ENCODE results near the gene SMCHD1.
"Not testable (repeated sequence)": the region's sequence is repeated elsewhere in the genome, so short reads cannot be mapped to it uniquely, and the experiment has no call there.

SMCHD1 gene

GRCh38 chr18:2716394-2717326 lies 61.1 kb downstream of the SMCHD1 start:
- no peak for DNase-seq (ENCODE audit: low spot score)

- no peak for DNase-seq (ENCODE audit: low spot score)
These were observed 61.9 kb downstream of the SMCHD1 start for GRCh38 chr18:2717407-2717806.

DNA sequence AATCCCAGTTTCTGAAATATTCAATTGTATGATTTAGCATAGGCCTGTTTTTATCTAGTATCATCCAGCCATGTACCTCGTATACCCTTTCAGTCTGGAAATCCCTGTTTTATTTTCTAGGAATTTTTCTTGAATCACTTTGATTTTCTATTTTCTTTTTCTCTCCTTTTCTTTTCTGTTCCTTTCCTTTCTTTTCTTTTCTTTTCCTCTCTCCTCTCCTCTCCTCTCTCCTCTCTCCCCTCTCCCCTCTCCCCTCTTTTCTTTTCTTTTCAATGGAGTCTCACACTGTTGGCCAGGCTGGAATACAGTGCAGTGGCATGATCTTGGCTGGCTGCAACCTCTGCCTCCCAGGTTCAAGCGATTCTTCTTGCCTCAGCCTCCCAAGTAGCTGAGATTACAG lies 63.5 kb downstream of the SMCHD1 start:
- DNase-seq (ENCODE audit: low spot score): no peak

GRCh38 chr18:2723207-2723606 lies 67.7 kb downstream of the SMCHD1 start:
- no peak for DNase-seq (ENCODE audit: low spot score)

- no peak for DNase-seq (ENCODE audit: low spot score)
These were observed 74.2 kb downstream of the SMCHD1 start for GRCh38 chr18:2729757-2730156.

GRCh38 chr18:2736823-2737222 lies 81.3 kb downstream of the SMCHD1 start:
- no peak for DNase-seq (ENCODE audit: low spot score)

GRCh38 chr18:2740082-2740481 lies 84.6 kb downstream of the SMCHD1 start:
- not testable (repeated sequence) for DNase-seq (ENCODE audit: low spot score)

GRCh38 chr18:2746274-2746673 lies 90.7 kb downstream of the SMCHD1 start:
- no peak for DNase-seq (ENCODE audit: low spot score)

DNA sequence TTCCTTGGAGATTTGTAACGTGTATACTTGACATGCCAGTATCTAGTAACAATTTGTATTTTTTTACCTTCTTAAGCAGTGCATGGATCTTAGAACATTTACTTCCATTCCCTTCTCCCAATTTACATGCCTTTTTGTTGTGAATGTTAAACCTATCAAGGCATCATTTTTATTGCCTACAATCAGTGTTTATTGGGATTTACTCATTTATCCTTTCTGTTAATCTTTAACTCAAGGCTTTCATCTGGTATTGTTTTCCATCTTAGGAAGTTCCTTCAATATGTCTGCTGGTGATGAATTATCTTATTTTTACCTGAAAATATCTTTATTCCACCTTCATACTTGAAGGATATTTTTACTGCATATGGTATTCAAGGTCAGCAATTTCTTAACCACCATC lies 102.8 kb downstream of the SMCHD1 start:
- peak; percentile 50 for DNase-seq (ENCODE audit: low spot score)

- no peak for DNase-seq (ENCODE audit: low spot score)
These were observed 119.1 kb downstream of the SMCHD1 start for GRCh38 chr18:2774669-2775068.

DNA sequence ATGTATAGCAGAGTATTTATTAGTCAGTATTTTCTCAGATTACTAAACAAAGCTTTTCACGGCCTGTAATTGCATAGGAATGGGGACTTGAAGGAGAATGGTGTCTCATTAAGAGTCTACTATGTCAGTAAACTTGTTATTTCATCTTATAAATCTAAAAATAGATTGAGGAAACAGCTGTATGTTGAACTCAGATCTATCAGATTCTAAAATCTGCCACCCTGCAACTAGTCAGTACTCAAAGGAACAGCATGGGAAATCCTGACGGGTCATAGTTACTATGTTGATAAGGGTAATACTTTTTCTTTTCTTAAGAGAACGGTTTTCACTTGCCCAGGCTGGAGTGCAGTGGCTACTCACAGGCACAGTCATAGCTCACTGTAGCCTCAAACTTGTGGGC lies 121.1 kb downstream of the SMCHD1 start:
- DNase-seq (ENCODE audit: low spot score): no peak

DNA sequence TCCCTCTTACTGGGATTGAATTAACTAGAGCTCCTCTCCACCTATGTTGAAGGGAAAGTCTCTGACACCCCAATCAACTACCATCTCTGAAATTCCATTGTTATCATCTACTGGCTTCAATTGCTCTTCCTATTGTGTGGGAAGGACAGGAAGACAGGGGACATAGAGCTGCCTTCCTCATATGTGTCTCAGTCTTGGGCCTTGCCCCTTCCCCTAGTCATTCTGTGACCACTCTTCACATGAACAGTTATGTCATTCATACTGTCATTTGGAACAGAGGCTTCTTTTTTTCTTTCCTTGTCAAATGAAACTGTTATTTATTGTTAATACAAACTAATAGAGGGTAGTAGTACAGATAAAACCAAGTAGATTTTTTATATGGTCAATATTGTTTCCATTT lies 121.7 kb downstream of the SMCHD1 start:
- no peak for DNase-seq (ENCODE audit: low spot score)

GRCh38 chr18:2780750-2781149 lies 125.2 kb downstream of the SMCHD1 start:
- DNase-seq (ENCODE audit: low spot score): no peak

DNA sequence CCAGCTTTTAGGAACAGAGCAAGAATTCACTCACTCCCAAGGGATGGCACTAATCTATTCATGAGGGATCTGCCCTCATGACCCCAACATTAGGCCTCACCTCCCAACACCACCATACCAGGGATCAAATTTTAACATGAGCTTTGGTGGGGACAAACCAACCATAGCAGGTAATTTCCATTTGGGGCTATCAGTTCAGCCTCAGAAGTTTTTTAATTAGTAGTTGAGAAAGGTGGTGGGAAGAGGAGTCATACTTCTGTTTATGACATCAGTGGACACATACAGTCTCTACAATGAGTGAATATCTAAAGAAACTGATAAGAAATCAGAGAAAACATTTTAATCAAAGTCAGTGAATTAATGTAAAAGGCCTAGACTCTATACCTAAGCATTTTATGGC lies 131.7 kb downstream of the SMCHD1 start:
- DNase-seq (ENCODE audit: low spot score): no peak

- no peak for DNase-seq (ENCODE audit: low spot score)
These were observed 136.9 kb downstream of the SMCHD1 start for GRCh38 chr18:2792395-2792794.

- DNase-seq (ENCODE audit: low spot score): no peak
These were observed 138.6 kb downstream of the SMCHD1 start for GRCh38 chr18:2794159-2794558.

- DNase-seq (ENCODE audit: low spot score): no peak
These were observed 142.4 kb downstream of the SMCHD1 start for GRCh38 chr18:2797951-2798350.

DNA sequence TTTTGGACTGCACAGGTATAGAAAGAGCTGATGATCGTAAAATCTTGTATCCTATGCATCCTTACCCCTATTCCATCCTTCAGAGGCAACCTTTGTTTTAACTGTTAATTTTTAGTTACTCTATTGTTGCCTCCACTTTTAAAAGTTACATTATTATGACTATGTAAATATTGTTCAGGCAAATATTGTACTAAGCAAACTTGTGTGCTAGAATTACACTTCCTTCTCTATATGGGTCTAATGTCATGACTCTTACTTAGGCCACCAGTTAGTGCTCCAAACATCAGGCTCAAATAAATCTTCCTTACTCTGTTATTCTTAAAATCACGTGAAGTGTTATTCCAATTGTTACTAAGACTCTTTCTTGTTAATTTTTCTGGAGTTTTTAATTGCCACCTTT lies 143.8 kb downstream of the SMCHD1 start:
- no peak for DNase-seq (ENCODE audit: low spot score)

- DNase-seq (ENCODE audit: low spot score): no peak
These were observed 150.7 kb downstream of the SMCHD1 start for GRCh38 chr18:2805970-2806943.

- not testable (repeated sequence) for DNase-seq (ENCODE audit: low spot score)
These were observed 153.1 kb downstream of the SMCHD1 start for GRCh38 chr18:2808640-2809039.

DNA sequence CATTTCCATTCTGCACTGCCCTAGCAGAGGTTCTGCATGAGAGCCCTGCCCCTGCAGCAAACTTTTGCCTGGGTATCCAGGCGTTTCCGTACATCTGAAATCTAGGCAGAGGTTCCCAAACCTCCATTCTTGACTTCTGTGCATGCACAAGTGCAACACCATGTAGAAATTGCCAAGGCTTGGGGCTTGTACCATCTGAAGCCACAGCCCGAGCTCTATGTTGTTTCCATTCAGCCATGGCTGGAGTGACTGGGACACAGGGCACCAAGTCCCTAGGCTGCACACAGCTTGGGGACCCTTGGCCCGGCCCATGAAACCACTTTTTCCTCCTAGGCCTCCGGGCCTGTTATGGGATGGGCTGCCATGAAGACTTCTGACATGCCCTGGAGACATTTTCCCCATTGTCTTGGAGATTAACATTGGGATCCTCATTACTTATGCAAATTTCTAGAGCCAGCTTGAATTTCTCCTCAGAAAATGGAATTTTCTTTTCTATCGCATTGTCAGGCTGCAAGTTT lies 154.2 kb downstream of the SMCHD1 start:
- not testable (repeated sequence) for DNase-seq (ENCODE audit: low spot score)

DNA sequence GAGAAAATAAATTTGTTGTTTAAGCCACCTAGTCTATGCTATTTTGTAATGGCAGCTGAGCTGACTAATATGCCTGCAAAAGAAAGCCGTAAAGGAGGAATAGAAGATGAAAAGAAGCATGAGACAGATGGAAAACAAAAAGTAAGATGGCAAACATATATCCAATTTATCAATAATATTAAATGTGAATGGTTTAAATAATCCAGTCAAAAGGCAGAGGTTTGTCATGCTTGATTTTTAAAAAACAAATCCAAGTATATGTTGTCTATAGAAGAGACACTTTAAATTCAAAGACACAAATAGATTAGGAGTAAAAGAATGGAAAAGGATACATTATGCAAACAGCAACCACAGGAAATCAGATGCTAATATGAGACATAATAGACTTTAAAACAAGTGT lies 155.9 kb downstream of the SMCHD1 start:
- no peak for DNase-seq (ENCODE audit: low spot score)

DNA sequence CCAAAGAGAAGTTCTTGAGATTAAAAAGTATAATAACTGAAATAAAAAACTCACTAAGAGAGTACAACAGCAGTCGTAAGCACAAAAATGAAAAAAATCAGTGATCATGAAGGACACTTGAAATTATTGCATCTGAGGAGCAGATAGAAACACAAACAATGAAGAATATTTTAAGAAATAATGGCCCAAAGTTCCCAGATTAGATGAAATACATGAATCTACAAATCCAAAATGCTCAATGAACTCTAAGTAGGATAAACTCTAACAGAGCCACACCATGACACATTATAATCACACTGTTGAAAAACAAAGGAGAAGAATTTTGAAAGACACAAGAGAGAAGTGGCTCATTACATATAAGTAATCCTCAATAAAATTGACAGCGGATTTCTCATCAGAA lies 159.4 kb downstream of the SMCHD1 start:
- DNase-seq (ENCODE audit: low spot score): no peak

Data from LoVo (cell line).